MM.1S (cell line): ENCODE data around the gene MYH15.

ENCODE experiments used
- EZH2 ChIP-seq: fragments of 300-600 bp; sonication (generic); optimal IDR thresholded peaks from 2 replicates; pipeline ENCODE3; 2017; ENCODE audit warnings: low read depth, mild to moderate bottlenecking, antibody characterized with exemption, low read length, mixed read lengths
- EZH2phosphoT487 ChIP-seq: fragments of 300-600 bp; sonication (generic); IDR thresholded peaks from 2 replicates; pipeline ENCODE4 v1.6.1; 2018; ENCODE audit warnings: antibody characterized with exemption, low read length
- TF ChIP-seq, protein P1 (sequence below): fragments of 300-600 bp; sonication (generic); IDR thresholded peaks from 2 replicates; pipeline ENCODE4 v1.5.1; 2016; ENCODE audit warnings: antibody characterized with exemption, low read length, mixed read lengths

DNA sequence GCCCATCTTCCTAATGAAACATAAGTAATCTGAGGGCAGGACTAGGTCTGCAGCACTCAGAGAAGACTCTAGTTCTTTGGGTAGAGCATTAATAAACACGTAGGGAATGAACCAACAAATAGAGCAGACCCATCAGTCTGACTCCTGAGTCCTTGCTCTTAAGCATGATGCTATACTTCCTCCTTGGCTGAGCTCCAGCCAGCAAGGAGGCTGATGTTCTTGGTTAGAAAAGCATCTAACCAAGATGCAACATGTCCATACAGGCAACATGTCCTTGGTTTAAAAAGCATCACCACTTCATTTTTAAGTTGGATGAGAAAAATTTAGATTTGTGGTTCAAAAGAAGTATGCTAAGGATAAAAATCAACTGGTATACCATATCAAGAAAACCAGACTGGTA, 8.5 kb upstream of the MYH15 start:
- TF ChIP-seq, protein P1, sequence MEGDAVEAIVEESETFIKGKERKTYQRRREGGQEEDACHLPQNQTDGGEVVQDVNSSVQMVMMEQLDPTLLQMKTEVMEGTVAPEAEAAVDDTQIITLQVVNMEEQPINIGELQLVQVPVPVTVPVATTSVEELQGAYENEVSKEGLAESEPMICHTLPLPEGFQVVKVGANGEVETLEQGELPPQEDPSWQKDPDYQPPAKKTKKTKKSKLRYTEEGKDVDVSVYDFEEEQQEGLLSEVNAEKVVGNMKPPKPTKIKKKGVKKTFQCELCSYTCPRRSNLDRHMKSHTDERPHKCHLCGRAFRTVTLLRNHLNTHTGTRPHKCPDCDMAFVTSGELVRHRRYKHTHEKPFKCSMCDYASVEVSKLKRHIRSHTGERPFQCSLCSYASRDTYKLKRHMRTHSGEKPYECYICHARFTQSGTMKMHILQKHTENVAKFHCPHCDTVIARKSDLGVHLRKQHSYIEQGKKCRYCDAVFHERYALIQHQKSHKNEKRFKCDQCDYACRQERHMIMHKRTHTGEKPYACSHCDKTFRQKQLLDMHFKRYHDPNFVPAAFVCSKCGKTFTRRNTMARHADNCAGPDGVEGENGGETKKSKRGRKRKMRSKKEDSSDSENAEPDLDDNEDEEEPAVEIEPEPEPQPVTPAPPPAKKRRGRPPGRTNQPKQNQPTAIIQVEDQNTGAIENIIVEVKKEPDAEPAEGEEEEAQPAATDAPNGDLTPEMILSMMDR, result no peak
- TF ChIP-seq EZH2phosphoT487, result no peak
- TF ChIP-seq EZH2, result no peak
